Lower lobe of right lung (tissue), 2 donors: Measurements from ENCODE around the gene MED12L. TPM values are rescaled to one million over a fixed set of nuclear protein-coding genes. Genes with fewer than 3 reads are reported as not detected.

Source experiments
- ATAC-seq, 2 donors: fragments of 200-7000 bp; cut with Tn5 transposase; one replicate each; pipeline ENCODE4 v1.9.1; 2020 to 2022; ENCODE audit warnings: mild to moderate bottlenecking in 2 of 2, moderate library complexity in 2 of 2
- DNase-seq: peaks from one replicate; pipeline ENCODE4 v3.0.0-alpha.2; 2020
- H3K27ac ChIP-seq: fragments of 200-600 bp; one replicate; pipeline ENCODE4 v1.8.0; 2022
- H3K27me3 ChIP-seq: fragments of 200-600 bp; one replicate; pipeline ENCODE4 v1.8.0; 2022; ENCODE audit warnings: low read depth
- H3K36me3 ChIP-seq: fragments of 200-600 bp; one replicate; pipeline ENCODE4 v1.8.0; 2022; ENCODE audit warnings: mild to moderate bottlenecking
- H3K4me1 ChIP-seq: fragments of 200-600 bp; one replicate; pipeline ENCODE4 v1.8.0; 2022
- H3K4me3 ChIP-seq: fragments of 200-600 bp; one replicate; pipeline ENCODE4 v1.8.0; 2022; ENCODE audit warnings: mild to moderate bottlenecking
- H3K9me3 ChIP-seq: fragments of 200-600 bp; one replicate; pipeline ENCODE4 v1.8.0; 2022
- intact Hi-C: fragments of 100-400 bp; cut with DNase I; formaldehyde crosslinking; loops from one replicate; pipeline ENCODE4 v1.11.0; 2022
- total RNA-seq: library from RNA; stranded (reverse); fragmentation: NEBNext Ultra II Directional; extraction: Animal tissue kit (Norgen Biotek cat#: 25700); gene quantifications from one replicate; pipeline ENCODE4 v1.2.1, GENCODE V29; 2021
- TF ChIP-seq, protein P1 (sequence below): fragments of 200-600 bp; IDR thresholded peaks from one replicate; pipeline ENCODE4 v1.8.0; 2022; ENCODE audit warnings: antibody characterized with exemption, mild to moderate bottlenecking
- donor health status: DM: no; HTN: yes; CAD: no; lungs with severe emphysema.

The MED12L gene
- total RNA-seq, 1 donor from 2014 or later: 0.44 TPM

DNA sequence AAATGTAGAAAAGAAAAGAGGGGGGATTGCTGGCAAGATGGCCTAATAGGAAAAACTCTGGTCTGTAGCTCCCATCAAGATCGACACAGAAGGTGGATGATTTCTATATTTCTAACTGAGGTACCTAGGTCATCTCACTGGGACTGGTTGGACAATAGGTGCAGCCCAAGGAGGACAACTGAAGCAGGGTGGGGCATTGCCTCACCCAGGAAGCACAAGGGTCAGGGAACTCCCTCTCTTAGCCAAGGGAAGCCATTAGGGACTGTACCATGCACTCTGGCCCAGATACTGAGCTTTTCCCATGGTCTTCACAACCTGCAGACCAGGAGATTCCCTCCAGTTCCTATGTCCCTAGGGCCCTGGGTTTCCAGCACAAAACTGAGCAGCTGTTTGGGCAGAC is 398.0 kb downstream of the MED12L start:
- ATAC-seq: no peak
- intact Hi-C loops: no loop called here

DNA sequence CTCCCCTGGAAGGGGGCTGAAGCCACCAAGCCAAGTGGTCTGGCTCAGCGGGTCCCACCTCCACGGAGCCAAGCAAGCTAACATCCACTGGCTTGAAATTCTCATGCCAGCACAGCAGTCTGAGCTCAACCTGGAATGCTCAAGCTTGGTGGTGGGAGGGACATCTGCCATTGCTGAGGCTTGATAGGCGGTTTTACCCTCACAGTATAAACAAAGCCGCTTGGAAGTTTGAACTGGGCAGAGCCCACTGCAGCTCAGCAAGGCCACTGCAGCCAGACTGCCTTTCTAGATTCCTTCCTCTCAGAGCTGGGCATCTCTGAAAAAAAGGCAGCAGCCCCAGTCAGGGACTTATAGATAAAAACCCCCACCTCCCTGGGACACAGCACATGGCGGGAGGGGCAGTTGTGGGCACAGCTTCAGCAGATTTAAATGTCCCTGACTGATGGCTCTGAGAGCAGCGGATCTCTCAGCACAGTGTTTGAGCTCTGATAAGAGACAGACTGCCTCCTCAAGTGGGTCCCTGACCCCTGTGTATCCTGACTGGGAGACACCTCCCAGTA is 398.6 kb downstream of the MED12L start:
- Histone ChIP-seq H3K27me3 (no peaks in the 10 kb centered on the region), H3K36me3 (no peaks in the 10 kb centered on the region), H3K4me1 (no peaks in the 10 kb centered on the region), H3K4me3 (no peak overlapping the region), H3K27ac (no peak overlapping the region), H3K9me3 (peaks cover 6% of the 10 kb centered on the region)
- intact Hi-C loops: no loop called here
- no peak for ATAC-seq
- DNase-seq: no peak
- TF ChIP-seq, protein P1, sequence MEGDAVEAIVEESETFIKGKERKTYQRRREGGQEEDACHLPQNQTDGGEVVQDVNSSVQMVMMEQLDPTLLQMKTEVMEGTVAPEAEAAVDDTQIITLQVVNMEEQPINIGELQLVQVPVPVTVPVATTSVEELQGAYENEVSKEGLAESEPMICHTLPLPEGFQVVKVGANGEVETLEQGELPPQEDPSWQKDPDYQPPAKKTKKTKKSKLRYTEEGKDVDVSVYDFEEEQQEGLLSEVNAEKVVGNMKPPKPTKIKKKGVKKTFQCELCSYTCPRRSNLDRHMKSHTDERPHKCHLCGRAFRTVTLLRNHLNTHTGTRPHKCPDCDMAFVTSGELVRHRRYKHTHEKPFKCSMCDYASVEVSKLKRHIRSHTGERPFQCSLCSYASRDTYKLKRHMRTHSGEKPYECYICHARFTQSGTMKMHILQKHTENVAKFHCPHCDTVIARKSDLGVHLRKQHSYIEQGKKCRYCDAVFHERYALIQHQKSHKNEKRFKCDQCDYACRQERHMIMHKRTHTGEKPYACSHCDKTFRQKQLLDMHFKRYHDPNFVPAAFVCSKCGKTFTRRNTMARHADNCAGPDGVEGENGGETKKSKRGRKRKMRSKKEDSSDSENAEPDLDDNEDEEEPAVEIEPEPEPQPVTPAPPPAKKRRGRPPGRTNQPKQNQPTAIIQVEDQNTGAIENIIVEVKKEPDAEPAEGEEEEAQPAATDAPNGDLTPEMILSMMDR: no peak

More for the DNA sequence above, 398.0 kb downstream of the MED12L start:
- Histone ChIP-seq H3K4me1 (no peaks in the 10 kb centered on the region), H3K36me3 (no peaks in the 10 kb centered on the region), H3K4me3 (no peak overlapping the region), H3K9me3 (peaks cover 6% of the 10 kb centered on the region), H3K27me3 (no peaks in the 10 kb centered on the region), H3K27ac (no peak overlapping the region)
- no peak for DNase-seq
- TF ChIP-seq, protein P1: no peak

Other genes with a start within 250 kb of the MED12L start
- not detected for gene MINDY4B, start 180.2 kb upstream of the MED12L start, total RNA-seq
- gene CLRN1, start 112.9 kb upstream of the MED12L start, total RNA-seq: not detected
- gene GPR171, start 117.6 kb downstream of the MED12L start, total RNA-seq: 1.3 TPM
- 5.7 TPM for gene P2RY14, start 192.9 kb downstream of the MED12L start, total RNA-seq
- 0.24 TPM for gene GPR87, start 231.2 kb downstream of the MED12L start, total RNA-seq
- 14.4 TPM for gene P2RY13, start 243.9 kb downstream of the MED12L start, total RNA-seq